ENCODE measurements around the gene NOXO1.

GRCh38 chr16:1977875-1978268, 3.4 kb downstream of the NOXO1 start:
- no peak for TF ChIP-seq CTCF (conservative IDR thresholded peaks at IDR 0.05; ENCODE audit: low read depth, low read length)
- no peak for TF ChIP-seq EZH2 (IDR thresholded peaks at IDR 0.05; ENCODE audit: borderline replicate concordance, low read depth, low read length, poor library complexity, severe bottlenecking)

Data from A673 (cell line).